Testis (tissue), 3 donors: Measurements from ENCODE around the gene ASB18. TPM values are rescaled to one million over a fixed set of nuclear protein-coding genes. Genes with fewer than 3 reads are reported as not detected.

Experiments used
- DNase-seq: peaks from one replicate; pipeline ENCODE4 v3.0.0-alpha.2; 2019
- H3K27ac ChIP-seq, 2 donors: fragments of 200-600 bp; sonication (generic); one replicate each; pipeline ENCODE4 v1.5.1; 2019
- H3K27me3 ChIP-seq: fragments of 200-600 bp; sonication (generic); one replicate; pipeline ENCODE4 v1.5.1; 2019
- H3K36me3 ChIP-seq: fragments of 200-600 bp; sonication (generic); one replicate; pipeline ENCODE4 v1.5.1; 2017; ENCODE audit warnings: low read depth; ENCODE audit errors: missing control alignments
- H3K4me1 ChIP-seq: fragments of 200-600 bp; sonication (generic); one replicate; pipeline ENCODE4 v1.5.1; 2019
- H3K4me3 ChIP-seq, 2 donors: fragments of 200-600 bp; sonication (generic); one replicate each; pipeline ENCODE4 v1.5.1; 2017 to 2019
- H3K9me3 ChIP-seq: fragments of 200-600 bp; sonication (generic); one replicate; pipeline ENCODE4 v1.5.1; 2017
- POLR2A ChIP-seq: fragments of 450-650 bp; IDR thresholded peaks from one replicate; pipeline ENCODE4 v1.6.1; 2017; ENCODE audit warnings: antibody characterized with exemption, mild to moderate bottlenecking, moderate library complexity
- WGBS, 2 donors: methylation state at CpG; one replicate each; pipeline ENCODE4 v1.1.5; 2018; 5-methylcytosine and 5-hydroxymethylcytosine counted together
- intact Hi-C: fragments of 100-400 bp; cut with DNase I; formaldehyde crosslinking; loops from one replicate; pipeline ENCODE4 v1.15.1; 2023; ENCODE audit warnings: low total_unique reads
- polyA plus RNA-seq: library from polyadenylated mRNA; stranded (reverse); fragments of 350-450 nt; fragmentation: Illumina TruSeq; extraction: RNeasy Lipid Tissue Mini Kit (QIAGEN cat#74804); gene quantifications from one replicate; pipeline ENCODE4 v1.2.3, GENCODE V29; 2014; ENCODE audit warnings: low read depth, low replicate concordance; ENCODE audit not compliant: insufficient read depth
- total RNA-seq, 2 donors: library from RNA; depleted of rRNA; stranded (reverse); fragments of >200 nt; gene quantifications; one replicate each; pipeline ENCODE4 v1.2.3, GENCODE V29; 2016
- TF ChIP-seq, protein P1 (sequence below), 3 experiments: fragments of 450-650 bp in 2 of 3; fragments of 200-600 bp in 1 of 3; sonication (generic) in 1 of 3; IDR thresholded peaks; one replicate each; pipeline ENCODE4 v1.5.1; 2016 to 2019; ENCODE audit warnings: antibody characterized with exemption in 3 of 3, mild to moderate bottlenecking in 2 of 3, moderate library complexity in 1 of 3

The ASB18 gene
- total and polyA plus RNA-seq, 3 donors from 2014 or later: 0.43 to 4.9 (median 0.67) TPM

DNA sequence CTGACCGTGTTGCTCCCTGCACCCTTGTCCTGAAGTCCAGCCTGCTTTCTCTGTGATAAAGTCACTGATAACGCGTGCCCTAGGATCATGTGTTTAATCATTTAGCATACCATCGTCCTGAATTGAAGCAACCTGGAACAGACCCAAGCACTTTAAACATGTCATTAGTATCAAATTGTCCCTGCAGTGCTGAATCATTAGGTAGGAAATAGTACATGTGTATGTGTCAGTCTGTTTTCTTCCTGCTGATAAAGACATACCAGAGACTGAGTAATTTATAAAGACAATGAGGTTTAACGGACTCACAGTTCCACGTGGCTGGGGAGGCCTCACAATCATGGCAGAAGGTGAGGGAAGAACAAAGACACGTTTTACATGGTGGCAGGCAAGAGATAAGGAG, 2.8 kb downstream of the ASB18 start:
- no peak for TF ChIP-seq POLR2A
- TF ChIP-seq, protein P1, sequence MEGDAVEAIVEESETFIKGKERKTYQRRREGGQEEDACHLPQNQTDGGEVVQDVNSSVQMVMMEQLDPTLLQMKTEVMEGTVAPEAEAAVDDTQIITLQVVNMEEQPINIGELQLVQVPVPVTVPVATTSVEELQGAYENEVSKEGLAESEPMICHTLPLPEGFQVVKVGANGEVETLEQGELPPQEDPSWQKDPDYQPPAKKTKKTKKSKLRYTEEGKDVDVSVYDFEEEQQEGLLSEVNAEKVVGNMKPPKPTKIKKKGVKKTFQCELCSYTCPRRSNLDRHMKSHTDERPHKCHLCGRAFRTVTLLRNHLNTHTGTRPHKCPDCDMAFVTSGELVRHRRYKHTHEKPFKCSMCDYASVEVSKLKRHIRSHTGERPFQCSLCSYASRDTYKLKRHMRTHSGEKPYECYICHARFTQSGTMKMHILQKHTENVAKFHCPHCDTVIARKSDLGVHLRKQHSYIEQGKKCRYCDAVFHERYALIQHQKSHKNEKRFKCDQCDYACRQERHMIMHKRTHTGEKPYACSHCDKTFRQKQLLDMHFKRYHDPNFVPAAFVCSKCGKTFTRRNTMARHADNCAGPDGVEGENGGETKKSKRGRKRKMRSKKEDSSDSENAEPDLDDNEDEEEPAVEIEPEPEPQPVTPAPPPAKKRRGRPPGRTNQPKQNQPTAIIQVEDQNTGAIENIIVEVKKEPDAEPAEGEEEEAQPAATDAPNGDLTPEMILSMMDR (IDR thresholded peaks at IDR 0.05): no peak
- H3K27me3 ChIP-seq: no peaks in the 10 kb centered on the region
- WGBS, 2 donors: 58 to 76% methylated on average over 7 of the region's 7 CpGs
- H3K27ac ChIP-seq: no peak overlapping the region
- intact Hi-C loops: no loop called here
- DNase-seq: no peak
- no peaks in the 10 kb centered on the region for H3K36me3 ChIP-seq
- no peaks in the 10 kb centered on the region for H3K9me3 ChIP-seq
- no peaks in the 10 kb centered on the region for H3K4me1 ChIP-seq
- H3K4me3 ChIP-seq: no peak overlapping the region

DNA sequence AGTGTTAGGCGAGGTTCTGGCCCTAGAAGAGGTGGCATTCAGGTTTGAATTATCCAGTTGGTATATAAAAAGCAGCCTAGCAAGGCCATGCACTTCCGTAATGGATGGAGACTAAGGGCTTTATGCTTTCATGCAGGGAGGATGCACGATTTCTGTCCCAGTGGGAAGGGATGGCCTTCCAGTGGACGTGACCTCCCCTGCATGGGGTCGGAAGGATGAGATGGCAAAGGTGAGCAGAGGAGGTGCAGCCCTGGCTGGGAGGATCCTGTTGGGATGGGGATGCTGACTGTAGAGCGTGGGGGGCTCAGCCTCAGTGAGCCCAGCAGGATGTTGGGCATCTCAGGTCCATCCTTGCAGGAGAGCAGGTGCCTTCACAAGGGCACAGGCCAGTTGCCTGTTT, 4.8 kb downstream of the ASB18 start:
- Histone ChIP-seq H3K27me3 (no peaks in the 10 kb centered on the region), H3K36me3 (no peaks in the 10 kb centered on the region), H3K4me3 (no peak overlapping the region), H3K9me3 (no peaks in the 10 kb centered on the region), H3K4me1 (no peaks in the 10 kb centered on the region), H3K27ac (no peak overlapping the region)
- no peak for TF ChIP-seq POLR2A
- TF ChIP-seq, protein P1 (IDR thresholded peaks at IDR 0.05): no peak
- intact Hi-C loops: no loop called here
- no peak for DNase-seq
- WGBS, 2 donors: 85 to 87% methylated on average over 6 of the region's 6 CpGs

DNA sequence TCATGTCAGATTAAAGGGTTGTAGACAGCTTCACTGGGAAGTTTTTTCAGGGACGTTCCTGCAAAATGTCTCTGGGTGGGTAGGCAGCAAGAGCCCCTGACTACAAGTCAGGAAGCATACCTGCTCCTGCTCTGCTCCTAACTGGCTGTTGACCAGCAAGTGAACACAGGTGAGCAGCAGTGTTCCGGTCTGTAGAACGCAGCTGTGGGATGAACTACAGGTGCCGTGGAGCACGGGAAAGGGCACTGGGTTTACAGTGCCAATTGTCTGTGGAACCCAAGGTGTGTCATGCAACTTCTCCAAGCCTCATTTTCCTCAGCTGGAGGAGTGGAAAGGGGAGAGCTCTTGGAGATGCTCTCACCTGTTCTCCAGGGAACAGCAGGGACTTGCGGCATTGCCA, 6.6 kb downstream of the ASB18 start:
- Histone ChIP-seq H3K27me3 (no peaks in the 10 kb centered on the region), H3K27ac (no peak overlapping the region), H3K36me3 (no peaks in the 10 kb centered on the region), H3K4me1 (no peaks in the 10 kb centered on the region), H3K9me3 (no peaks in the 10 kb centered on the region), H3K4me3 (no peak overlapping the region)
- no peak for DNase-seq
- intact Hi-C loops: no loop called here
- TF ChIP-seq, protein P1 (IDR thresholded peaks at IDR 0.05): no peak
- no peak for TF ChIP-seq POLR2A
- 82 to 84% methylated on average over 6 of the region's 6 CpGs for WGBS, 2 donors

DNA sequence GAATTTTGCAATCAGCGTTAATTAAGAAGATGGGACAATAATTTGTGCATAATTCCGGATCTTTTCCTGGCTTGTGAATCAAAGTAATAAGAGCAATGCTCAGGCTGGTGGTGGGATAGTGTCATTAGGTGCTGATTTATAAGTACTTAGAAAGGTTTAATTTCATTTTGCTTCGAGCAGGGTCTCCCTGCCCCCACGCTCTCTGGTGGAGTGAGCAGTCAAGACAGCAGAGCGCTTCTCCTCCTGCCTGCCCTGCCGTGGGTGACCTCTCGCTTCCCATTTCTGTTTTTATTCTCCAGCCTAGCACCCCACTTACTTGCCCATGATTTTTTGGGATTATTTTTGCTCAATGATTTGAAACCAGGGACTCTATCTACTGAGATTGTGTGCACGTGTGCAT, 7.1 kb downstream of the ASB18 start:
- 66 to 68% methylated on average over 8 of the region's 8 CpGs for WGBS, 2 donors
- no peak for DNase-seq
- TF ChIP-seq, protein P1 (IDR thresholded peaks at IDR 0.05): no peak
- no peak for TF ChIP-seq POLR2A
- Histone ChIP-seq H3K4me1 (no peaks in the 10 kb centered on the region), H3K36me3 (no peaks in the 10 kb centered on the region), H3K27ac (no peak overlapping the region), H3K27me3 (no peaks in the 10 kb centered on the region), H3K4me3 (no peak overlapping the region), H3K9me3 (no peaks in the 10 kb centered on the region)
- intact Hi-C loops: no loop called here

DNA sequence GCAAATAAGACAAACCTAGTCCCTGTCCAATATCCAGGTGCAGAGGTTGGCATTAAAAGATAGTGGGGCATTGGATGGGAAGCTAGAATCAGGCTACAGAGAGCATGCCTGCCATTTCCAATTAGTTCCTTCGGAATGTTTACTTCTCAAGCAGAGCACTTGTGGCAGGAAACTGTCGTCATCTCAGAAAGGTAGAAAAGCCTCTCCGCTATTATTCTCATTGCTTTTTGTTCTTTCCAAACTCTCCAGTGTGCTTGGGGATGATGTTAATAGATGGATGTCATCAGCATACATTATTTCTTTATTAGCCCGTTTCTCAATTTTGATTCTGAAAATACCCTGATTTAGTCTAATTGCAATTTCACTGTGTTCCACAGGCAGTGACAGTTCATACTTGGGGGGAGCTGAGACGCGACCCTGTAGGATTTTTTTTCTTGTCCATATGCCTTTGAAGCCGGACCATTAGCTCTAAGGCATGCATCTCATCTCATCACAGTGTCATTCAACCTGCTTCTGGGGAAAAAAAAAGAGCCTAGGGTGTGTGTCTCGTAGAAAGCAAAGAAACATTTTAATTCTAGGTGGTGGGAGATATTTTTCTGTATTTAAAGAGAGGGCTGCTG, 7.7 kb downstream of the ASB18 start:
- intact Hi-C loops: no loop called here
- no peak overlapping the region for H3K4me3 ChIP-seq
- no peak for DNase-seq
- WGBS, 2 donors: 72 to 75% methylated on average over 8 of the region's 8 CpGs
- no peaks in the 10 kb centered on the region for H3K36me3 ChIP-seq
- H3K27me3 ChIP-seq: no peaks in the 10 kb centered on the region
- H3K27ac ChIP-seq: no peak overlapping the region
- no peaks in the 10 kb centered on the region for H3K9me3 ChIP-seq
- no peaks in the 10 kb centered on the region for H3K4me1 ChIP-seq
- no peak for TF ChIP-seq POLR2A
- TF ChIP-seq, protein P1 (IDR thresholded peaks at IDR 0.05): no peak
